Activated naive CD8-positive, alpha-beta T cell treated with anti-CD3 and anti-CD28 coated beads for 36 hours (primary cell): ENCODE data around the gene FOXS1. TPM values are rescaled to one million over a fixed set of nuclear protein-coding genes. Genes with fewer than 3 reads are reported as not detected.

Experiments
- DNase-seq: peaks from one replicate; pipeline ENCODE4 v3.0.0; 2021
- H3K27ac Mint-ChIP-seq: one replicate; pipeline ENCODE4 v1.8.0; 2022; ENCODE audit warnings: mild to moderate bottlenecking, moderate library complexity, mixed read lengths
- H3K27me3 Mint-ChIP-seq: one replicate; pipeline ENCODE4 v1.8.0; 2022; ENCODE audit warnings: mild to moderate bottlenecking, mixed read lengths
- H3K36me3 Mint-ChIP-seq: one replicate; pipeline ENCODE4 v1.8.0; 2021; ENCODE audit warnings: mild to moderate bottlenecking, mixed read lengths
- H3K4me1 Mint-ChIP-seq: one replicate; pipeline ENCODE4 v1.8.0; 2021; ENCODE audit warnings: mixed read lengths
- H3K4me3 Mint-ChIP-seq: one replicate; pipeline ENCODE4 v1.8.0; 2022; ENCODE audit warnings: mild to moderate bottlenecking, moderate library complexity, mixed read lengths
- H3K9me3 Mint-ChIP-seq: one replicate; pipeline ENCODE4 v1.8.0; 2022; ENCODE audit warnings: mixed read lengths
- total RNA-seq, 2 experiments: library from RNA; stranded (reverse); gene quantifications; one replicate each; pipeline ENCODE4 v1.2.3, GENCODE V29; 2021

The FOXS1 gene
- total RNA-seq, 2 experiments from 2014 or later = not detected

DNA sequence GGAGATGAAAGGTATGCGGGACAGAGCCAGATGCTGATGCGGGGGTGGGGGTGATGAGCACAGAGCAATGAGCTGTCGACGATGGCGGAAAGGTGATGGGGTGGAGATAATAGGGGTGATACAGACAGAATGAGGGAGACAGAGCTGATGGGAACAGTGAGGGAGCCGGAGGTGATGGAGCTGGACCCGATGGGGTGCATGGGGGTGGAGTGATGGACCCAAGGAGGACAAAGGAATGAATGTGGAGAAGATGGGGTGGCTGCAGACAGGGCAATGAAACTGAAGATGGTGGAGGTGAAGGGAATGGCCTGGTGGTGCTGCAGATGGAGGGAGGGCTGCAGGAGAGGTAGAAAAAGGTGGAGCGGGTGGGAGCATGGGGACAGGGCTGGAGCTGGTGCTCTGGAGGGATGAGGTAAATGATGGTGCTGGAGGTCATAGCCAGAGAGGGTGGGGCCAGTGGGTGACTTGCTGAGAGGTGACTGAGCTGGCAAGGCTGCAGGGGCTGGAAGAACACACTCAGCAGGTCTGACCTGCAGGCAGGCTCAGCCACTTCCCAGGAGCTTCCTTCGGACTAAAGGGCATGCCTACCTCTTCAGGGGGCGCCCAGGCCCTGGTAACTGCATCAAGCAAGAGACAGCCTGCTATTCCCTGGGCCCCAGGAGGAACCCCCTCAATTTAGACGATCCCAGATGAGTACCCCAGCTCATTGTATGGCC, 6.0 kb upstream of the FOXS1 start:
- H3K36me3 Mint-ChIP-seq = no peaks in the 10 kb centered on the region
- H3K4me1 Mint-ChIP-seq = no peaks in the 10 kb centered on the region
- peaks cover 16% of the 10 kb centered on the region for H3K27me3 Mint-ChIP-seq
- no peak for DNase-seq
- H3K27ac Mint-ChIP-seq = no peak overlapping the region
- H3K9me3 Mint-ChIP-seq = no peaks in the 10 kb centered on the region
- H3K4me3 Mint-ChIP-seq = no peak overlapping the region

DNA sequence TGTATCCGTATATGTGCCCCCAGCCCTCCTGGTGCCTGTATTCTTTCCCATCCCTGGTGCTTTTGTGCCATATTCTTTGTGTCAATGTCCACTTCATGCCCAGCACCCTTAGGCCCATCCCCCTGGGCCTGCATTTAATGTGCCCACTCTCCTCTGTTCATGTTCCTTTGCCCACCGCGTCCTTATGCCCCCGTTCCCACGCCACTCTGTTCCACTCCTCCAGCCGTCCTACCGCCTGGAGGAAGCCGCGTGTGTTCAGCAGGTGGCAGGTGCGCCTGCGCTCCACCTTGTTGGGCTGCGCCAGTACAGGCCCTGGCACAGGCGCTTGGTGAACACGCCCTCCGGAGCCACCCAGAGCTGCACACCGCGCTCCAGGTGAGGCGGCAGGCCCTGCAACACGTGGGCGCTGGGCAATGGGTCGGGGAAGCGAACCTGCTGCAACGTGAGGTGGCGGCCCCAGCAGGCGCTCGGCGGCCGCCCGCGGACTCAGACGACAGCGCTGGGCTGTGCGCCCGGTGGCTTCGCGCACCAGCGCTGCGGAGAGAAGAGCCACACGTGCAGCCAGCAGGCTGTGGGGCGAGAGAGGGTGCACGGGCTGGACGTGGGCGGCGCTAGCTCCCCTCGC, 4.0 kb upstream of the FOXS1 start:
- no peak for DNase-seq
- H3K27me3 Mint-ChIP-seq = peaks cover 16% of the 10 kb centered on the region
- H3K4me3 Mint-ChIP-seq = no peak overlapping the region
- H3K27ac Mint-ChIP-seq = no peak overlapping the region
- H3K9me3 Mint-ChIP-seq = no peaks in the 10 kb centered on the region
- H3K4me1 Mint-ChIP-seq = no peaks in the 10 kb centered on the region
- no peaks in the 10 kb centered on the region for H3K36me3 Mint-ChIP-seq

- Mint-ChIP-seq H3K27me3 (peaks cover 16% of the 10 kb centered on the region), H3K9me3 (no peaks in the 10 kb centered on the region), H3K4me1 (no peaks in the 10 kb centered on the region), H3K27ac (no peak overlapping the region), H3K4me3 (no peak overlapping the region), H3K36me3 (no peaks in the 10 kb centered on the region)
- no peak for DNase-seq
Observed at GRCh38 chr20:31848088-31848999, 2.9 kb upstream of the FOXS1 start.

DNA sequence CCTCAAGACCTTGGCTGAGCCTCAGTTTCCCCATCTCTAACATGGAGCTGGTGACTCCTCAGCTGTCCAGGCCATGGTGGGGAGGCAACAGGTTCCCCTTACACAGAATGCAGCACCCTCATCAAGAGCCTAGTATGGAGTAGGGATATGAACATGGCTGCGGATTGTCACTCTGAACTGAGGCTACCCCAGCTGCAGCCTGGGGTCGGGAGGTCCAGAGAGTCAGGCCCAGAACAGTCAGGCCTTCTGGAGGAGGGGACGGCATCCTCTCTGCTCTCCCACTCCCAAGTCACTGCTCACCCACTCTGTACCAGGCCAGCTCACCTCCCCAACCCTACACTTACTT, 1.4 kb upstream of the FOXS1 start:
- H3K27ac Mint-ChIP-seq = no peak overlapping the region
- no peak overlapping the region for H3K4me3 Mint-ChIP-seq
- peaks cover 15% of the 10 kb centered on the region for H3K27me3 Mint-ChIP-seq
- no peaks in the 10 kb centered on the region for H3K9me3 Mint-ChIP-seq
- DNase-seq = no peak
- H3K4me1 Mint-ChIP-seq = no peaks in the 10 kb centered on the region
- H3K36me3 Mint-ChIP-seq = no peaks in the 10 kb centered on the region

GRCh38 chr20:31844737-31845299, 586 bp downstream of the FOXS1 start:
- Mint-ChIP-seq H3K36me3 (no peaks in the 10 kb centered on the region), H3K4me3 (no peak overlapping the region), H3K27ac (no peak overlapping the region), H3K27me3 (peaks cover 4% of the 10 kb centered on the region), H3K9me3 (no peaks in the 10 kb centered on the region), H3K4me1 (no peaks in the 10 kb centered on the region)
- no peak for DNase-seq

- Mint-ChIP-seq H3K27ac (no peak overlapping the region), H3K4me3 (no peak overlapping the region), H3K4me1 (no peaks in the 10 kb centered on the region), H3K36me3 (no peaks in the 10 kb centered on the region), H3K9me3 (no peaks in the 10 kb centered on the region), H3K27me3 (peaks cover 3% of the 10 kb centered on the region)
- no peak for DNase-seq
Observed at GRCh38 chr20:31843881-31844280, 1.5 kb downstream of the FOXS1 start.

GRCh38 chr20:31843288-31843687, 2.1 kb downstream of the FOXS1 start:
- no peaks in the 10 kb centered on the region for H3K36me3 Mint-ChIP-seq
- H3K27me3 Mint-ChIP-seq = no peaks in the 10 kb centered on the region
- no peak for DNase-seq
- no peak overlapping the region for H3K4me3 Mint-ChIP-seq
- H3K9me3 Mint-ChIP-seq = no peaks in the 10 kb centered on the region
- H3K27ac Mint-ChIP-seq = no peak overlapping the region
- no peaks in the 10 kb centered on the region for H3K4me1 Mint-ChIP-seq

GRCh38 chr20:31842471-31843157, 2.8 kb downstream of the FOXS1 start:
- Mint-ChIP-seq H3K9me3 (no peaks in the 10 kb centered on the region), H3K36me3 (no peaks in the 10 kb centered on the region), H3K4me3 (no peak overlapping the region), H3K27me3 (no peaks in the 10 kb centered on the region), H3K4me1 (no peaks in the 10 kb centered on the region), H3K27ac (no peak overlapping the region)
- no peak for DNase-seq

- DNase-seq = no peak
- Mint-ChIP-seq H3K4me3 (no peak overlapping the region), H3K9me3 (no peaks in the 10 kb centered on the region), H3K27ac (no peak overlapping the region), H3K27me3 (no peaks in the 10 kb centered on the region), H3K4me1 (no peaks in the 10 kb centered on the region), H3K36me3 (no peaks in the 10 kb centered on the region)
Observed at GRCh38 chr20:31841928-31842327, 3.5 kb downstream of the FOXS1 start.

- Mint-ChIP-seq H3K27me3 (no peaks in the 10 kb centered on the region), H3K27ac (no peak overlapping the region), H3K4me3 (no peak overlapping the region), H3K36me3 (no peaks in the 10 kb centered on the region), H3K4me1 (peaks cover 3% of the 10 kb centered on the region), H3K9me3 (no peaks in the 10 kb centered on the region)
- no peak for DNase-seq
Observed at GRCh38 chr20:31840906-31841816, 4.2 kb downstream of the FOXS1 start.

GRCh38 chr20:31839782-31840487, 5.5 kb downstream of the FOXS1 start:
- no peak overlapping the region for H3K27ac Mint-ChIP-seq
- H3K9me3 Mint-ChIP-seq = no peaks in the 10 kb centered on the region
- H3K27me3 Mint-ChIP-seq = no peaks in the 10 kb centered on the region
- H3K36me3 Mint-ChIP-seq = no peaks in the 10 kb centered on the region
- DNase-seq = no peak
- peaks cover 8% of the 10 kb centered on the region for H3K4me1 Mint-ChIP-seq
- no peak overlapping the region for H3K4me3 Mint-ChIP-seq

- Mint-ChIP-seq H3K4me1 (peaks cover 8% of the 10 kb centered on the region), H3K27ac (no peak overlapping the region), H3K4me3 (no peak overlapping the region), H3K9me3 (no peaks in the 10 kb centered on the region), H3K36me3 (no peaks in the 10 kb centered on the region), H3K27me3 (no peaks in the 10 kb centered on the region)
- no peak for DNase-seq
Observed at GRCh38 chr20:31838646-31839292, 6.6 kb downstream of the FOXS1 start.

GRCh38 chr20:31837896-31838397, 7.5 kb downstream of the FOXS1 start:
- no peak overlapping the region for H3K27ac Mint-ChIP-seq
- no peaks in the 10 kb centered on the region for H3K36me3 Mint-ChIP-seq
- no peaks in the 10 kb centered on the region for H3K27me3 Mint-ChIP-seq
- no peak overlapping the region for H3K4me3 Mint-ChIP-seq
- peaks cover 8% of the 10 kb centered on the region for H3K4me1 Mint-ChIP-seq
- DNase-seq = no peak
- no peaks in the 10 kb centered on the region for H3K9me3 Mint-ChIP-seq
